DOHH2 (cell line): ENCODE results near the gene ERG28.

Experiments
- EZH2phosphoT487 ChIP-seq: fragments of 200-600 bp; sonication (generic); IDR thresholded peaks from 2 replicates; pipeline ENCODE4 v1.6.1; 2017; ENCODE audit warnings: borderline replicate concordance, mild to moderate bottlenecking, antibody characterized with exemption, low read length, moderate library complexity, mixed read lengths
- TF ChIP-seq, protein P1 (sequence below): fragments of 200-600 bp; sonication (generic); IDR thresholded peaks from one replicate; pipeline ENCODE4 v1.5.1; 2014; ENCODE audit warnings: antibody characterized with exemption, mild to moderate bottlenecking, low read depth, low read length; ENCODE audit not compliant: poor library complexity, severe bottlenecking

DNA sequence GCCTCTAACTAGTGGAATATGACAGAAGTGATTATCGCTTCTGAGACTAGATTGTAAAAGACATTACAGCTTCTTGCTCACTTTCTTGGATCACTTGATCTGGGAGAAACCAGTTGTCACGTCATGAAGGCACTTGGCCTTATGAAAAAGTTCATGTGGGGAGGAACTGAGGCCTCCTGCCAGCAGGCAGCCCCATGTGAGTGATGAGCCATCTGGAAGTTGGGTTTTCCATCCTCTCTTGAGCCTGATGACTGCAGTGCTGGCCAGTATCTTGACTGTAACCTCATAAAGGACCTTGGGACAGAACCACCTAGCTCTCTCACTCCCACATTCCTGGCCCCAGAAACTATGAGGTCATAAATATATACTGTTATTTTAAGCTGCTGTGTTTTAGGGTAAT lies 28.3 kb upstream of the ERG28 start:
- TF ChIP-seq, protein P1, sequence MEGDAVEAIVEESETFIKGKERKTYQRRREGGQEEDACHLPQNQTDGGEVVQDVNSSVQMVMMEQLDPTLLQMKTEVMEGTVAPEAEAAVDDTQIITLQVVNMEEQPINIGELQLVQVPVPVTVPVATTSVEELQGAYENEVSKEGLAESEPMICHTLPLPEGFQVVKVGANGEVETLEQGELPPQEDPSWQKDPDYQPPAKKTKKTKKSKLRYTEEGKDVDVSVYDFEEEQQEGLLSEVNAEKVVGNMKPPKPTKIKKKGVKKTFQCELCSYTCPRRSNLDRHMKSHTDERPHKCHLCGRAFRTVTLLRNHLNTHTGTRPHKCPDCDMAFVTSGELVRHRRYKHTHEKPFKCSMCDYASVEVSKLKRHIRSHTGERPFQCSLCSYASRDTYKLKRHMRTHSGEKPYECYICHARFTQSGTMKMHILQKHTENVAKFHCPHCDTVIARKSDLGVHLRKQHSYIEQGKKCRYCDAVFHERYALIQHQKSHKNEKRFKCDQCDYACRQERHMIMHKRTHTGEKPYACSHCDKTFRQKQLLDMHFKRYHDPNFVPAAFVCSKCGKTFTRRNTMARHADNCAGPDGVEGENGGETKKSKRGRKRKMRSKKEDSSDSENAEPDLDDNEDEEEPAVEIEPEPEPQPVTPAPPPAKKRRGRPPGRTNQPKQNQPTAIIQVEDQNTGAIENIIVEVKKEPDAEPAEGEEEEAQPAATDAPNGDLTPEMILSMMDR = no peak
- no peak for TF ChIP-seq EZH2phosphoT487
